Heart left ventricle (tissue), 16 donors: Measurements from ENCODE around the gene EIF3A. TPM values are rescaled to one million over a fixed set of nuclear protein-coding genes. Genes with fewer than 3 reads are reported as not detected.
"Not testable (repeated sequence)": the region's sequence is repeated elsewhere in the genome, so short reads cannot be mapped to it uniquely, and the experiment has no call there.

Source experiments
- ATAC-seq, 4 donors: fragments of 200-7000 bp; cut with Tn5 transposase; one replicate each; pipeline ENCODE4 v1.9.1; 2020 to 2022; ENCODE audit warnings: moderate library complexity in 4 of 4, mild to moderate bottlenecking in 3 of 4, moderate number of reproducible peaks in 1 of 4
- DNase-seq, 5 donors: peaks; one replicate each; pipeline ENCODE4 v3.0.0-alpha.2; 2020
- H3K27ac ChIP-seq, 12 donors: fragments of 200-600 bp; sonication (generic) in 4 of 12; one replicate each; pipeline versions ENCODE4 v1.5.0 to v1.8.0; 2016 to 2022; ENCODE audit warnings: mild to moderate bottlenecking in 2 of 12
- H3K27me3 ChIP-seq, 9 donors: fragments of 200-600 bp; sonication (generic) in 2 of 9; one replicate each; pipeline versions ENCODE4 v1.5.1 to v1.8.0; 2016 to 2022; ENCODE audit warnings: mild to moderate bottlenecking in 3 of 9
- H3K36me3 ChIP-seq, 9 donors: fragments of 200-600 bp; sonication (generic) in 2 of 9; one replicate each; pipeline versions ENCODE4 v1.5.0 to v1.8.0; 2018 to 2022; ENCODE audit warnings: mild to moderate bottlenecking in 2 of 9
- H3K4me1 ChIP-seq, 12 donors: fragments of 200-600 bp; sonication (generic) in 4 of 12; one replicate each; pipeline versions ENCODE4 v1.5.0 to v1.8.0; 2016 to 2022; ENCODE audit warnings: mild to moderate bottlenecking in 3 of 12
- H3K4me3 ChIP-seq, 12 donors: fragments of 200-600 bp; sonication (generic) in 4 of 12; one replicate each; pipeline versions ENCODE4 v1.5.0 to v1.8.0; 2017 to 2022; ENCODE audit warnings: mild to moderate bottlenecking in 9 of 12, moderate library complexity in 4 of 12
- H3K9me3 ChIP-seq, 12 donors: fragments of 200-600 bp; sonication (generic) in 4 of 12; one replicate each; pipeline versions ENCODE4 v1.5.0 to v1.8.0; 2016 to 2022; ENCODE audit warnings: mild to moderate bottlenecking in 1 of 12
- CTCF ChIP-seq, 12 donors: fragments of 200-600 bp; sonication (generic) in 4 of 12; IDR thresholded peaks; one replicate each; pipeline versions ENCODE4 v1.5.0 to v1.8.0; 2018 to 2022; ENCODE audit warnings: antibody characterized with exemption in 12 of 12, mild to moderate bottlenecking in 5 of 12
- POLR2A ChIP-seq, 2 donors: fragments of 450-650 bp; IDR thresholded peaks; one replicate each; pipeline ENCODE4 v1.6.1; 2017; ENCODE audit warnings: antibody characterized with exemption in 2 of 2, mild to moderate bottlenecking in 2 of 2, moderate library complexity in 2 of 2
- WGBS, 4 donors: extraction: QIAGEN DNeasy Blood & Tissue Kit in 2 of 4; methylation state at CpG; one replicate each; pipeline versions ENCODE4 v1.1.5 to v1.1.7; 2013 to 2018; 5-methylcytosine and 5-hydroxymethylcytosine counted together
- intact Hi-C, 10 donors: fragments of 100-400 bp; cut with DNase I; formaldehyde crosslinking; loops; one replicate each; pipeline versions ENCODE4 v1.11.1 to v1.14.2; 2022
- polyA plus RNA-seq, 2 donors: library from polyadenylated mRNA; stranded (reverse); fragments of 200-250 nt; gene quantifications; one replicate each; pipeline ENCODE4 v1.2.3, GENCODE V29; 2013
- total RNA-seq, 9 donors: library from RNA; depleted of rRNA in 2 of 9; stranded (reverse); fragments of >200 nt in 2 of 9; fragmentation: NEBNext Ultra II Directional in 3 of 9; extraction: Animal tissue kit (Norgen Biotek cat#: 25700) in 3 of 9; gene quantifications; one replicate each; pipeline versions ENCODE4 v1.1.0 to v1.2.4, GENCODE V29; 2016 to 2023
- donor health status: ischemic (EF 13 %, LVEDD 7.1; RV severe dilation, severe dysfunction).
- donor health status: healthy with polysubstance abuse.
- donor health status: DM: no; HTN: yes; CAD: no.
- donor health status: DM: no; HTN: no; CAD: no.
- donor health status: ischemic (EF 25% LVEDD 6.9; RV normal size, moderate dysfunction).
- donor health status: ischemic (EF 25% LVEDD 5.7; RV mildly dilated, moderate dysfunction).
- donor health status: healthy.
- donor health status: DM: yes; HTN: yes; CAD: no.
- donor health status: ischemic (EF 35%, LVEDD 5.7; RV mildly dilated, moderate dysfunction).
- donor health status: nonischemic (EF 11% LVEDD 7.7; RV severe dilation, severe dysfunction).
- donor health status: DM: yes; HTN: yes; CAD: no.
- donor health status: PGD.
- donor health status: ischemic (EF 29% LVEDD 5.4; RV normal size, mild dysfunction).
- donor health status: nonischemic (EF 23%, LVEDD 6.1; RV moderate dilation, normal function).

EIF3A gene
- total and polyA plus RNA-seq, 11 donors: 41.9 to 143 (median 103) TPM

GRCh38 chr10:119098576-119098975 lies 18.0 kb upstream of the EIF3A start:
- intact Hi-C loops: no loop called here
- no peak overlapping the region for H3K4me3 ChIP-seq
- WGBS, 4 donors: 92 to 99% (median 97%) methylated on average over 3 of the region's 3 CpGs

GRCh38 chr10:119096641-119097415 lies 16.2 kb upstream of the EIF3A start:
- H3K9me3 ChIP-seq, H3K27ac ChIP-seq, ATAC-seq, H3K36me3 ChIP-seq, H3K27me3 ChIP-seq, DNase-seq, H3K4me3 ChIP-seq, intact Hi-C loops: not testable (repeated sequence)
- peaks cover 0 to 12% (median 0%) of the 10 kb centered on the region in 12 donors for H3K4me1 ChIP-seq
- 94 to 96% (median 95%) methylated on average over 12 of the region's 12 CpGs for WGBS, 4 donors

More at GRCh38 chr10:119098576-119098975, 18.0 kb upstream of the EIF3A start:
- Histone ChIP-seq H3K9me3 (no peaks in the 10 kb centered on the region), H3K36me3 (no peaks in the 10 kb centered on the region), H3K4me1 (peaks cover 0 to 12% (median 0%) of the 10 kb centered on the region in 12 donors), H3K27me3 (no peaks in the 10 kb centered on the region), H3K27ac (no peak overlapping the region)
- DNase-seq (no peak), ATAC-seq (no peak)
- TF ChIP-seq CTCF (IDR thresholded peaks at IDR 0.05): no peak
- TF ChIP-seq POLR2A (IDR thresholded peaks at IDR 0.05): no peak

GRCh38 chr10:119095640-119096039 lies 15.0 kb upstream of the EIF3A start:
- TF ChIP-seq POLR2A (IDR thresholded peaks at IDR 0.05) (no peak), CTCF (IDR thresholded peaks at IDR 0.05) (no peak)
- Histone ChIP-seq H3K36me3 (no peaks in the 10 kb centered on the region), H3K27me3 (no peaks in the 10 kb centered on the region), H3K27ac (no peak overlapping the region), H3K4me3 (no peak overlapping the region), H3K4me1 (peaks cover 0 to 5% (median 0%) of the 10 kb centered on the region in 12 donors), H3K9me3 (no peaks in the 10 kb centered on the region)
- intact Hi-C loops: no loop called here
- ATAC-seq (no peak), DNase-seq (no peak)
- 78 to 91% (median 83%) methylated on average over 4 of the region's 4 CpGs for WGBS, 4 donors

- Histone ChIP-seq H3K27me3 (no peaks in the 10 kb centered on the region), H3K4me1 (no peaks in the 10 kb centered on the region), H3K4me3 (no peak overlapping the region), H3K27ac (peak overlapping the region in 1 of 12 donors; percentile 47), H3K36me3 (no peaks in the 10 kb centered on the region), H3K9me3 (no peaks in the 10 kb centered on the region)
- TF ChIP-seq POLR2A (IDR thresholded peaks at IDR 0.05): no peak
- DNase-seq: no peak
- no peak for ATAC-seq
- 71 to 76% (median 76%) methylated on average over 5 of the region's 5 CpGs for WGBS, 4 donors
- intact Hi-C loops: no loop called here
Measured at GRCh38 chr10:119090968-119091367, 10.4 kb upstream of the EIF3A start.

GRCh38 chr10:119090026-119090795 lies 9.6 kb upstream of the EIF3A start:
- ATAC-seq: no peak
- DNase-seq: no peak
- 83 to 92% (median 84%) methylated on average over 13 of the region's 13 CpGs for WGBS, 4 donors
- Histone ChIP-seq H3K4me3 (no peak overlapping the region), H3K4me1 (no peaks in the 10 kb centered on the region), H3K36me3 (no peaks in the 10 kb centered on the region), H3K27me3 (no peaks in the 10 kb centered on the region), H3K27ac (peak overlapping the region in 1 of 12 donors; percentile 47), H3K9me3 (no peaks in the 10 kb centered on the region)
- TF ChIP-seq POLR2A (IDR thresholded peaks at IDR 0.05): no peak
- no peak for TF ChIP-seq CTCF (IDR thresholded peaks at IDR 0.05)
- intact Hi-C loops: no loop called here
